A549 (cell line): ENCODE results near the gene TUBA8. TPM values are rescaled to one million over a fixed set of nuclear protein-coding genes. Genes with fewer than 3 reads are reported as not detected.

ENCODE experiments used
- ATAC-seq, 2 experiments: fragments of 200-7000 bp in 1 of 2; fragments of >200 bp in 1 of 2; cut with Nextera tagmentation in 1 of 2; cut with Tn5 transposase in 1 of 2; 3 replicates each; pipeline versions ENCODE4 v1.8.0 to v1.9.1; 2018 to 2020; ENCODE audit warnings: mild to moderate bottlenecking in 1 of 2, moderate library complexity in 1 of 2
- CTCF ChIA-PET: fragments of 300-600 bp; sonication (Branson Sonifier 250); formaldehyde crosslinking; extraction: SDS; loops from one replicate; lab custom pipeline; 2021; ENCODE audit warnings: antibody characterized with exemption, inconsistent platforms; lab: Yijun Ruan, JAX
- POLR2A ChIA-PET: fragments of 350-600 bp; formaldehyde crosslinking; extraction: SDS; loops from one replicate; lab custom pipeline; 2021; ENCODE audit warnings: antibody characterized with exemption, inconsistent platforms; lab: Yijun Ruan, JAX
- DNase-seq, 2 experiments: peaks; one replicate each; pipeline versions ENCODE4 v3.0.0 to v3.0.0-alpha.2; 2011 to 2016; ENCODE audit warnings: low read depth in 1 of 2, low spot score in 1 of 2
- FAIRE-seq: peaks from 2 replicates; lab custom pipeline; 2011; peaks lifted over from hg19 to GRCh38; lab: Jason Lieb, UNC
- H3K27ac ChIP-seq, 2 experiments: fragments of >200 bp; sonication (Bioruptor Twin); formaldehyde crosslinking; 3 replicates each; pipeline ENCODE4 v1.5.1; 2016 to 2017
- H3K4me1 ChIP-seq: fragments of >200 bp; sonication (Bioruptor Twin); formaldehyde crosslinking; 3 replicates; pipeline ENCODE4 v1.6.1; 2016
- H3K4me2 ChIP-seq: fragments of >200 bp; sonication (Bioruptor Twin); formaldehyde crosslinking; 3 replicates; pipeline ENCODE4 v1.6.1; 2016
- H3K4me3 ChIP-seq: fragments of >200 bp; sonication (Bioruptor Twin); formaldehyde crosslinking; 3 replicates; pipeline ENCODE4 v1.5.1; 2016
- H3K9me3 ChIP-seq: fragments of >200 bp; sonication (Bioruptor Twin); formaldehyde crosslinking; 3 replicates; pipeline ENCODE4 v1.6.1; 2016
- ATOH8 ChIP-seq: fragments of 250-450 bp; sonication (Bioruptor Pico); IDR thresholded peaks from 2 replicates; pipeline ENCODE4 v1.5.0; 2020; ENCODE audit warnings: low read depth, mild to moderate bottlenecking, moderate library complexity
- CBX2 ChIP-seq: fragments of 200-600 bp; sonication (generic); IDR thresholded peaks from 2 replicates; pipeline ENCODE4 v1.6.1; 2016; ENCODE audit warnings: low read depth, mild to moderate bottlenecking, borderline replicate concordance
- EHMT2 ChIP-seq: fragments of 200-600 bp; sonication (generic); IDR thresholded peaks from 2 replicates; pipeline ENCODE4 v1.6.1; 2016; ENCODE audit warnings: antibody characterized with exemption, low read depth, mild to moderate bottlenecking, moderate library complexity
- HOXB13 ChIP-seq: fragments of 250-450 bp; sonication (Bioruptor Pico); IDR thresholded peaks from 2 replicates; pipeline ENCODE4 v1.5.0; 2020; ENCODE audit warnings: low read depth, mild to moderate bottlenecking, moderate library complexity
- MAFK ChIP-seq: fragments of 450-650 bp; IDR thresholded peaks from 2 replicates; pipeline ENCODE4 v1.6.1; 2014; ENCODE audit not compliant: partially characterized antibody
- NR3C1 ChIP-seq: fragments of >200 bp; sonication (Bioruptor Twin); formaldehyde crosslinking; IDR thresholded peaks from 3 replicates; pipeline ENCODE4 v1.6.1; 2017
- PHF8 ChIP-seq: fragments of 200-600 bp; sonication (generic); IDR thresholded peaks from 2 replicates; pipeline ENCODE4 v1.6.1; 2016; ENCODE audit warnings: low read depth, mild to moderate bottlenecking, antibody characterized with exemption, moderate library complexity, borderline replicate concordance
- POLR2AphosphoS2 ChIP-seq: conservative IDR thresholded peaks from 2 replicates; pipeline ENCODE4 v1.6.1; 2012; ENCODE audit warnings: low read length, improper control_type of control experiment, inconsistent platforms
- RFX5 ChIP-seq: fragments of 450-650 bp; IDR thresholded peaks from 2 replicates; pipeline ENCODE4 v1.7.1; 2014; ENCODE audit warnings: antibody characterized with exemption, mild to moderate bottlenecking, moderate library complexity
- SMC3 ChIP-seq: fragments of >200 bp; sonication (Bioruptor Twin); formaldehyde crosslinking; IDR thresholded peaks from 3 replicates; pipeline ENCODE4 v1.6.1; 2018; ENCODE audit warnings: inconsistent platforms
- ZFP36 ChIP-seq: fragments of 450-650 bp; IDR thresholded peaks from 2 replicates; pipeline ENCODE4 v1.6.1; 2014; ENCODE audit warnings: borderline replicate concordance; ENCODE audit not compliant: partially characterized antibody
- ZNF302 ChIP-seq: fragments of 250-450 bp; sonication (Bioruptor Pico); IDR thresholded peaks from 2 replicates; pipeline ENCODE4 v1.9.0; 2021; ENCODE audit warnings: inconsistent platforms, mild to moderate bottlenecking, moderate library complexity
- WGBS: methylation state at CpG from one replicate; pipeline ENCODE4 v1.1.6; 2017; ENCODE audit errors: missing lambda C conversion rate; 5-methylcytosine and 5-hydroxymethylcytosine counted together
- polyA plus RNA-seq, 4 experiments: library from polyadenylated mRNA; depleted of rRNA in 3 of 4; stranded (reverse); fragments of >200 nt; fragmentation: RNase III in 1 of 4; extraction: RNeasy Plus Mini Kit Qiagen cat#74134 plus additional on column Dnase treatment in 1 of 4; gene quantifications; 2 replicates in 3 of 4; 3 replicates in 1 of 4; pipeline ENCODE4 v1.2.3, GENCODE V29; 2011 to 2017
- TF ChIP-seq, protein P1 (sequence below): fragments of 200-600 bp; sonication (generic); IDR thresholded peaks from 2 replicates; pipeline ENCODE4 v1.6.1; 2016; ENCODE audit warnings: antibody characterized with exemption, mild to moderate bottlenecking, moderate library complexity
- TF ChIP-seq, protein P2 (sequence below): fragments of >200 bp; sonication (Bioruptor Twin); formaldehyde crosslinking; IDR thresholded peaks from 3 replicates; pipeline ENCODE4 v1.6.1; 2016

TUBA8 gene
- polyA plus RNA-seq, 2 of the 4 experiments (the other 2 are of a cell fraction), result 0.13 to 0.66 TPM

- CTCF ChIA-PET, result interaction anchor here (0.6 to 7.2 kb wide), 9 partner anchors 8 to 336 kb away, joined by 3 to 138 read pairs (median 3); partner anchors contain the start of gene MICAL3
- peak; percentile 41; the same call in 1 of the 2 replicates for TF ChIP-seq PHF8
- no peak for TF ChIP-seq CBX2
- Histone ChIP-seq H3K4me2 (peak overlapping the region; percentile 85), H3K9me3 (no peaks in the 10 kb centered on the region), H3K4me3 (peak overlapping the region; percentile 64), H3K27ac (peak overlapping the region; percentile 90 to 97), H3K4me1 (peaks cover 24% of the 10 kb centered on the region)
- ATAC-seq, result peak; percentile 65 to 70
- DNase-seq, result peak; percentile 23 to 25
- no peak for FAIRE-seq
- WGBS, result 22% methylated on average over 19 of the region's 45 CpGs
- POLR2A ChIA-PET, result interaction anchor here (1.1 to 1.3 kb wide), 2 partner anchors 71 to 248 kb away, joined by 3 to 5 read pairs; partner anchors contain the start of gene USP18
Observed at GRCh38 chr22:18078329-18079041, 32.1 kb upstream of the TUBA8 start.

DNA sequence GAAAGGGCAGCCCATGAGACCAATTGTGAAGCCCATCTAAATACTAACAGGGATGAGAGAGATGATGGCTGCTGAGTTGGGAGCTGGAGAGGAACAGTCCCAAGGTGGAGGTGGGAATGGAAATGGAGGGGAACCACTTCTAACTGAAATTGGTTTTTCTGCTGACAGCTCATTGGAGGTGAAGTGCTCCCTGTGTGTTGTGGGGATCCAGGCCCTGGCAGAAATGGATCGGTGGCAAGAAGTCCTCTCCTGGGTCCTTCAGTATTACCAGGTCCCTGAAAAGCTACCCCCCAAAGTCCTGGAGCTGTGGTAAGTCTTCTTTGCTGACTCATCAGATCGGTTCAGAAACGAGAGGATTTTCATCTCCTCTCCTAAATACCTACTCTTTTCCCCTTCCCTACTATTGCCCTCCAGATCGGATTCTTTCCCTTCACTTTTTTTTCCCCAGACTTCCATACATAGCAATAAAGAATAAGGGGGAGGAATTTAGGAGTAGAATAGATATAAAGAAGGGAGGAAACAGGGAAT is 30.8 kb upstream of the TUBA8 start:
- H3K4me3 ChIP-seq, result no peak overlapping the region
- DNase-seq (no peak), FAIRE-seq (no peak)
- 60% methylated on average over 4 of the region's 4 CpGs for WGBS
- POLR2A ChIA-PET, result no interaction called here
- CTCF ChIA-PET, result interaction anchor here (0.6 to 7.2 kb wide), 4 partner anchors 12 to 337 kb away, joined by 3 to 138 read pairs (median 4); no protein-coding TSS in a partner anchor
- peak overlapping the region; percentile 85; the same call in 1 of the 3 replicates for H3K4me2 ChIP-seq
- TF ChIP-seq HOXB13 (CRISPR knock-in tag) (no peak), MAFK (peak; percentile 87), ATOH8 (no peak)
- TF ChIP-seq, all 56 proteins: peak for 1
- no peak overlapping the region for H3K27ac ChIP-seq
- peaks cover 26% of the 10 kb centered on the region for H3K4me1 ChIP-seq
- ATAC-seq, result no peak
- H3K9me3 ChIP-seq, result no peaks in the 10 kb centered on the region

DNA sequence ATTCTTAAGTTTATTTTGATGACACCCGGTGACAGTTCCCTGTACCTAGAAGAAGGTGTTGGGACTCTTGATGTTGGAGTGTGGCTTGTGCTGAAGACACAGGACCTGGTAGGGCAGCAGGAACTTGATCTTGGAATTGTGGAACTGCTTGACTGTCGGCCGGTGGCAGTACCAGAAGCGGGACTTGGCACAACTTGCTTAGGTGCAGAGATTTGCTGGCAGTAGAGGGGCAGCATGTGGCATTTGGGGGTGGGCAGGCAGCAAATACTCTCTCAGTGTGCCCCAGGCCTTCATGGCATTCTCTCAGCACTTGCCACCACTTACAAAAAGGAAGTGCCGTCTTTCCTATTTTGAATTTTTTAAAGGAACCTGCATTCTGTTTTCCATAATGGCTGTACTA is 29.2 kb upstream of the TUBA8 start:
- DNase-seq (no peak), ATAC-seq (no peak), FAIRE-seq (no peak)
- no peak overlapping the region for H3K27ac ChIP-seq
- peaks cover 22% of the 10 kb centered on the region for H3K4me1 ChIP-seq
- WGBS, result 97% methylated on average over 5 of the region's 5 CpGs
- H3K4me2 ChIP-seq, result no peak overlapping the region
- no peak overlapping the region for H3K4me3 ChIP-seq
- TF ChIP-seq EHMT2 (no peak), POLR2AphosphoS2 (no peak), SMC3 (no peak), NR3C1 (no peak), RFX5 (no peak)
- CTCF ChIA-PET, result interaction anchor here (1.0 kb wide), 1 partner anchor 10 kb away, joined by 3 read pairs; no protein-coding TSS in a partner anchor
- H3K9me3 ChIP-seq, result no peaks in the 10 kb centered on the region
- POLR2A ChIA-PET, result no interaction called here

DNA sequence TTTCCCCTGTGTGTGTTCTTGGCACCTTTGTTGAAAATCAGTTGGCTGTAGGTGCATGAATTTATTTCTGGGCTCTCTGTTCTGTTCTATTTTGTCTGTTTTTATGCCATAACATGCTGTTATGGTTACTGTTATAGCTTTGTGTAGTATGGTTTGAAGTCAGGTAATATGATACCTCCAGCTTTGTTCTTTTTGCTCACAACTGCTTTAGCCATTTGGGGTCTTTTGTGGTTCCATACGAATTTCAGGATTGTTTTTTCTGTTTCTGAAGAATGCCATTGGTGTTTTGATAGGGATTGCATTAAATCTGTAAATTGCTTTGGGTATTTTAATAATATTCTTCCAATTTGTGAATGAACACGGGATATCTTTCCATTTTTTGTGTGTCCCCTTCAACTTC is 28.1 kb upstream of the TUBA8 start:
- no peak for FAIRE-seq
- DNase-seq, result no peak
- TF ChIP-seq ZNF302 (CRISPR knock-in tag) (no peak), ZFP36 (no peak)
- TF ChIP-seq, protein P1, sequence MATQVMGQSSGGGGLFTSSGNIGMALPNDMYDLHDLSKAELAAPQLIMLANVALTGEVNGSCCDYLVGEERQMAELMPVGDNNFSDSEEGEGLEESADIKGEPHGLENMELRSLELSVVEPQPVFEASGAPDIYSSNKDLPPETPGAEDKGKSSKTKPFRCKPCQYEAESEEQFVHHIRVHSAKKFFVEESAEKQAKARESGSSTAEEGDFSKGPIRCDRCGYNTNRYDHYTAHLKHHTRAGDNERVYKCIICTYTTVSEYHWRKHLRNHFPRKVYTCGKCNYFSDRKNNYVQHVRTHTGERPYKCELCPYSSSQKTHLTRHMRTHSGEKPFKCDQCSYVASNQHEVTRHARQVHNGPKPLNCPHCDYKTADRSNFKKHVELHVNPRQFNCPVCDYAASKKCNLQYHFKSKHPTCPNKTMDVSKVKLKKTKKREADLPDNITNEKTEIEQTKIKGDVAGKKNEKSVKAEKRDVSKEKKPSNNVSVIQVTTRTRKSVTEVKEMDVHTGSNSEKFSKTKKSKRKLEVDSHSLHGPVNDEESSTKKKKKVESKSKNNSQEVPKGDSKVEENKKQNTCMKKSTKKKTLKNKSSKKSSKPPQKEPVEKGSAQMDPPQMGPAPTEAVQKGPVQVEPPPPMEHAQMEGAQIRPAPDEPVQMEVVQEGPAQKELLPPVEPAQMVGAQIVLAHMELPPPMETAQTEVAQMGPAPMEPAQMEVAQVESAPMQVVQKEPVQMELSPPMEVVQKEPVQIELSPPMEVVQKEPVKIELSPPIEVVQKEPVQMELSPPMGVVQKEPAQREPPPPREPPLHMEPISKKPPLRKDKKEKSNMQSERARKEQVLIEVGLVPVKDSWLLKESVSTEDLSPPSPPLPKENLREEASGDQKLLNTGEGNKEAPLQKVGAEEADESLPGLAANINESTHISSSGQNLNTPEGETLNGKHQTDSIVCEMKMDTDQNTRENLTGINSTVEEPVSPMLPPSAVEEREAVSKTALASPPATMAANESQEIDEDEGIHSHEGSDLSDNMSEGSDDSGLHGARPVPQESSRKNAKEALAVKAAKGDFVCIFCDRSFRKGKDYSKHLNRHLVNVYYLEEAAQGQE, result no peak
- TF ChIP-seq, protein P2, sequence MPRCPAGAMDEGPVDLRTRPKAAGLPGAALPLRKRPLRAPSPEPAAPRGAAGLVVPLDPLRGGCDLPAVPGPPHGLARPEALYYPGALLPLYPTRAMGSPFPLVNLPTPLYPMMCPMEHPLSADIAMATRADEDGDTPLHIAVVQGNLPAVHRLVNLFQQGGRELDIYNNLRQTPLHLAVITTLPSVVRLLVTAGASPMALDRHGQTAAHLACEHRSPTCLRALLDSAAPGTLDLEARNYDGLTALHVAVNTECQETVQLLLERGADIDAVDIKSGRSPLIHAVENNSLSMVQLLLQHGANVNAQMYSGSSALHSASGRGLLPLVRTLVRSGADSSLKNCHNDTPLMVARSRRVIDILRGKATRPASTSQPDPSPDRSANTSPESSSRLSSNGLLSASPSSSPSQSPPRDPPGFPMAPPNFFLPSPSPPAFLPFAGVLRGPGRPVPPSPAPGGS, result no peak
- Histone ChIP-seq H3K4me3 (no peak overlapping the region), H3K27ac (no peak overlapping the region), H3K9me3 (no peaks in the 10 kb centered on the region), H3K4me1 (peaks cover 15% of the 10 kb centered on the region), H3K4me2 (no peak overlapping the region)
- POLR2A ChIA-PET, result no interaction called here
- no peak for ATAC-seq
- CTCF ChIA-PET, result interaction anchor here (0.6 to 1.1 kb wide), 3 partner anchors 9 to 485 kb away, joined by 3 read pairs; no protein-coding TSS in a partner anchor
- 58% methylated on average over 2 of the region's 2 CpGs for WGBS
